RPMI8226 (cell line): ENCODE data around the gene FOXO3B.
A peak's percentile ranks its signal among the peaks of the same experiment; 100 is the strongest.
"Not testable (repeated sequence)": the region's sequence is repeated elsewhere in the genome, so short reads cannot be mapped to it uniquely, and the experiment has no call there.

Experiments used
- DNase-seq: peaks from one replicate; pipeline ENCODE4 v3.0.0-alpha.2; 2015

FOXO3B gene

GRCh38 chr17:18681767-18682571 is at the start of gene FOXO3B:
Gene FOXO3B, minus strand, starts transcription at chr17:18682314. Its CDS starts 663 bp downstream, at chr17:18681651.
- peak; percentile 63 for DNase-seq

GRCh38 chr17:18723509-18723908 is 41.4 kb upstream of the FOXO3B start:
- DNase-seq, result not testable (repeated sequence)

DNA sequence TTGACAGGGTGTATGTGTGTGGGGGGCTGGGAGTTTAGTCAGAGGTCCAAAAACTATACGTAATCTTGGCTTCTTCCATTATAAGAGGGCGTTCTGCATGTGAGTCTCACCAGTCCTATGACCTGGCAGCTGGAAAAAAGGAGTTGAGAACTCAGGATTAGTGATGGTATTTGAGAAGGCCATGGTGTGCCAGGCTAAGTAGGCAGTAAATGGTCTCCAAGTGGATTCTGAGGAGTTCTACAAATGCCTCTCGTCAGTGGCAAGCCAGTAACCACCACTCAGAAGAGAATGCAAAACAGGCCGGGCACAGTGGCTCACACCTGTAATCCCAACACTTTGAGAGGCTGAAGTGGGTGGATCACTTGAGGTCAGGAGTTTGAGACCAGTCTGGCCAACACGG is 40.5 kb upstream of the FOXO3B start:
- not testable (repeated sequence) for DNase-seq

GRCh38 chr17:18721775-18722547 is 39.8 kb upstream of the FOXO3B start:
- DNase-seq, result not testable (repeated sequence)

DNA sequence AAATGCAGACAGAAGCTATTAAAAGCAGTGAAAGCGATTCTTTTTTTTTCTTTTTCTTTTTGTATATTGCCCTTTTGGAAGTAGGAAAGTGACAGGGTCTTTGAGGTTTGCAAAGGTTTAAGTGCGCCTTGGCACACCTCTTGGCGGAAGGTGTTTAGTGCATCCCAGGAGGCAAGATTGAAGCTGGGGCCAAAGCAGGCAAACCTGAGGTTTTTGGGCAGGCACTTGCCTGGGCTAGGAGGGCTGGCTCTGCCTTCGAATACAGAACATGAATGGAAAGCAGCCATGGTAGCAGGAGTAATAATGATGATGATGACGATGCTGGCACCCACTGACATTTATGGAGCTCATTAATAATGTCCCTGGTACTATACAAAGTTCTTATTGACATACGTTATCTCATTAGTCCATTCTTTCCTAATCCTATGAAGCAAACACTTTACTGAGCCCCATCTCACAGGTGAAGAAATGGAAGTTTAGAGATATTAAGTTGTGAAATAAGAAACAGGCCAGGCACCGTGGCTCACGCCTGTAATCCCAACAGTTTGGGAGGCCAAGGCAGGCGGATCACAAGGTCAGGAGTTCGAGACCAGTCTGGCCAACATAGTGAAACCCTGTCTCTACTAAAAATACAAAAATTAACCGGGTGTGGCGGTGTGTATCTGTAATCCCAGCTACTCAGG is 37.5 kb upstream of the FOXO3B start:
- not testable (repeated sequence) for DNase-seq

DNA sequence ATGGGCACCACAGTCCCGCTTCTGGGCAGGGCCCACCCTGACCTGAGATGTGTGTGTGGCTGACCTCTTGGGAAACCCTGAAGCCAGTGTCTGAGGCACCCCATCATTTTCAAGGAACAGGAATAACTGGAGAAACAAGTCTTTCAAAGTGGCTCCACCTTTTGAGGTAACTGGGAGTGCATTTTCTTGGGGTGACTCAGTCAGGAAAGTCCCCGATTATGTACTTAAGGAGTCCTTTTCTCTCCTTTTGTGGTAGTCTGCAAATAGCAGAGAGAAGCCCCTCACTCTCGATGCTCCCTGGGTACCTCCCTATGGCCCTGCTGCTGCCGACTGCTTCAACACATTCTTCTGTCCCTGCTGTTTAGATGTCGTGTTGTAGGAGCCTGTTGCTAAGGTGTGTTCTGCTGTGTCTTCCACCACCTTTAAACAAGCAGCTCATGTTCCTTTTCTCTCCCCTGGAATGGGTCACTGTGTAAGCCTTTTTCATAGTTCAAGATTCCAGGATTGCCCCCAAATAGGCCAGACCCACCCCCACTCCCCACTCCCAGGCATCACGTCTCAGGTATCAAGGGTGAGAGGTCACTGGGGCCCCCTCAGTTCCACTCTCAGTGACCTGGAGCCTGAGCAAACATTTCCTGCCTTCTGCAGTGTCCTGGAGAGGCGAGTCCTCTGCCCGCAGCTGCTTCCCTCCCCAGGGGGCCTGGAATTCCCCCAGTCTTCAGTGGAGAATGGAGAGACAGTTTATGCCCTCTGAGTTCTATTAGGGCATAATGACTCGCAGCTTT is 36.7 kb upstream of the FOXO3B start:
- DNase-seq, result not testable (repeated sequence)

- DNase-seq, result peak; percentile 49
Measured at GRCh38 chr17:18712354-18712999, 30.4 kb upstream of the FOXO3B start.

GRCh38 chr17:18708215-18708614 is 26.1 kb upstream of the FOXO3B start:
- DNase-seq, result not testable (repeated sequence)

DNA sequence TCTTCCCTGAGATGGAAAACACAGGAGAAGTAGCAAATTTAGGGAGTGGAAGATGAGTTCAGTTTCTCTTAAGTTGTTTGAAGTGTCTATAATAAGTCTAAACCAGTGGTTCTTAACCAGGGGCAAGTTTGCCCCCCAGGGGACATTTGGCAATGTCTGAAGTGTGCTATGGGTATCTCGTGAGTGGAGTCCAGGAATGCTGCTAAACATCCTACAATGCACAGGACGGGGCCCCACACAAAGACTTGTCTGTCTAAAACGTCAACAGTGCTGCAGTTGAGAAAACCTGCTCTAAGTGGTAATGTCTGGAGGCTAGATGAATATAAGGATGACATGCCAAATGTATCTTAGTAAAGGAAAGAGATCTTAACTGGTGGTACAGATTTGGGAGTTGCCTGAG is 23.8 kb upstream of the FOXO3B start:
- not testable (repeated sequence) for DNase-seq

DNA sequence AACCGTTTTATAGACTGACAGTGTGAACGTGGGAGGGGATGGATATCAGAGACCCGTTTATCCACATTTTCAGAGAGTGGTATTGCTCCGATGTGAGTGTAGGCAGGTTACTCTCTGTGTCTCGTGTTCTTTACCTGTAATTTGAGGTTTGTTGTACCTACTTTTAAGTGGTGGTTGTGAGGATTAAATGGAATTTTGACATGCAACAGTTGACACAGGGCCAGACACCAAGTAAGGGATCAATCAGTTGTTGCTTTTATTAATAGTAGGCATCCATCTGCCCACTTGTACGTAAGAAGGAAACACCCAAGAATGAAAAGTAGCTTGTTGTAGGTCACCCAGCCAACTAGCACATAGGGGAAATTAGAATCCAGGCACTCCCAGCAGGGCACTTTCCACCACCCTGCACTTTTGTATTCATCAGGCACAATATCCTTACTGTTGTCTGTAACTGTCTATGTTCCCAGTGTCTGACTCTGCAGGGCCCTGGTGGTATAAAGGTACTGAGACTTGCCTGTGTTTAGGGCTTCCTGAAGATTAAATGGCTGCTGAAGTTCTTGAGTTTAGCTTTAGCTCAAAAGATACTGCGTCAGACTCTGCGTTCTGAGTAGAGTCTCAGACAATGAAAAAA is 16.5 kb upstream of the FOXO3B start:
- not testable (repeated sequence) for DNase-seq

DNA sequence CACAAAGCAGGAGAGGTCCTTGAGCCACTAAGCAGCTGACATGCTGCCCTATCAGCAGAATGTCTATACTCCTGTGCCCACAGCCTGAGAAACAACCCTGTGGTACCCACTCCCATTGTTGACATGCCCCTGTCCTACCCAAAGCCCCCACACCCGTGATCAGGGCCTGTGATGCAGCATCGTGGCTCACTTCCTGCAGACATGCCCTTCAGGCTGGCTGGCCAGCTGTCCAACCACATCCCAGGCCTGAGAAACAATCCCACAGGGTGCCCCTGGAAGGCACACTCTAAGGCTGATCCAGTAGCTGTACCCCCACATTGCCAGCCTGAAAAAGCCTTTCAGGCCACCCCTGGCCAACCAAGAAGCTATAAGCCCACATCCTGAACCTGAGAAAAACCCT is 13.0 kb upstream of the FOXO3B start:
- not testable (repeated sequence) for DNase-seq

GRCh38 chr17:18682668-18683067 is 554 bp upstream of the FOXO3B start:
- DNase-seq, result not testable (repeated sequence)

DNA sequence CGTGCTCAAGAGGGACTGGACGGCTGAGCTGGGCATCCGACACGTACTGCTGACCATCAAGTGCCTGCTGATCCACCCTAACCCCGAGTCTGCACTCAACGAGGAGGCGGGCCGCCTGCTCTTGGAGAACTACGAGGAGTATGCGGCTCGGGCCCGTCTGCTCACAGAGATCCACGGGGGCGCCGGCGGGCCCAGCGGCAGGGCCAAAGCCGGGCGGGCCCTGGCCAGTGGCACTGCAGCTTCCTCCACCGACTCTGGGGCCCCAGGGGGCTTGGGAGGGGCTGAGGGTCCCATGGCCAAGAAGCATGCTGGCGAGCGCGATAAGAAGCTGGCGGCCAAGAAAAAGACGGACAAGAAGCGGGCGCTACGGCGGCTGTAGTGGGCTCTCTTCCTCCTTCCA is 4.7 kb downstream of the FOXO3B start:
- DNase-seq, result not testable (repeated sequence)

- DNase-seq, result not testable (repeated sequence)
Measured at GRCh38 chr17:18676928-18677327, 5.2 kb downstream of the FOXO3B start.

DNA sequence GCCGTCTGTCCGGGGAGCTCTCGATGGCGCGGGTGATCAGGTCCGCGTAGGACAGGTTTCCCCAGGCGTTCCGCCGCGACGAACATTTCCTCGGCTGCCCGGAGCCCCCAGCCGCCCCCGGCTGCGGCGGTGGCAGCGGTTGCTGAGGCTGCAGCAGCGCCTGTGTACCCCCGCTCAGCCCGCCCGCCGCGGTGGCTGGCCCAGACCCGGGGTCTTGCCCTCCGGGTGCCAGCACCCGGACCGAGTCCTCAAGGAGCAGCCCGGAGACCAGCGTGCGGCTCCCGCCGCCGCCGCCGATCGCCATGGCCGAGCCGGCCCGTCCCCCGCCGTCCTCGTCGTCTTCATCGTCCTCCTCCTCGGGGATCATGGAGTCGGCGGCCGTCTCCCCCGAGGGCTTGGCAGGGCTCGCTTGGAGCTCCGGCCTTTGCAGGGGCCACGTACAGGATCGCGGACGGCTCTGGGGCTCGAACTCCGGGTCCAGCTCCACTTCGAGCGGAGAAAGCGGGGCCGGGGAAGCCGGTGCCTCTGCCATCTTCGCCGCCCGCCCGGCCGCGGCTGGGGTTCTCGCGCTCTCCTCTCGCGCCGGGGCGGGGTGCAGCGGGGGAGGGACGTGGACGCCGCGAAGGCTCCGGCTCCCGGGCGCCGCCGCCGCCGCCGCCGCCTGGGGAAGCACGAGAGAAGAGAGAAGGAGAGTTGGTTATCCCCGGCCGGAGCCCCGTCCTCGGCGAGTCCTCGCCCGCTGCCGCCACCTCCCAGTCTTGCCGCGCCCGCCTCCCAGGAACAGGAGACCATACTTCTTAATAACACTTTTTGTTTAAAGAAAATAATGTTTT is 9.5 kb downstream of the FOXO3B start:
- DNase-seq, result not testable (repeated sequence)

GRCh38 chr17:18668625-18669024 is 13.5 kb downstream of the FOXO3B start:
- DNase-seq, result not testable (repeated sequence)

DNA sequence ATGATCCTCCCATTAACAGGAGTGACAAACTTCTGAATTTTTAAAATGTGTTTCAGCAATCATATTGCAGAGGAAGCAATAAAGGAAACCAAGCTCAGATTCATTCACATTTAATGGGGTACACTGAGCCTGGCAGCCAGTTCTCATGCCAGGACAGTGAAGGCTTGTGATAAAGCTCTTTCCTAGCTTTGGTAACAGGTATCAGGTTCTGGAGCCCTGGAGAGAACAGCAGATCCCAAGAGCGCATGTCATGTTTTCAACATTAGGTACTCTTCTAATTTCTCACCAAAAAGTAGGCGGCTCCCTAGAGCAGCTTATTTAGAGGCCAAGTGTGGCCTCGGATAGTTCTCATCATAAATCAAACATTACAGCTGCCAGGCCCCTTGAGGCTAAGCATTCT is 14.6 kb downstream of the FOXO3B start:
- DNase-seq, result not testable (repeated sequence)

DNA sequence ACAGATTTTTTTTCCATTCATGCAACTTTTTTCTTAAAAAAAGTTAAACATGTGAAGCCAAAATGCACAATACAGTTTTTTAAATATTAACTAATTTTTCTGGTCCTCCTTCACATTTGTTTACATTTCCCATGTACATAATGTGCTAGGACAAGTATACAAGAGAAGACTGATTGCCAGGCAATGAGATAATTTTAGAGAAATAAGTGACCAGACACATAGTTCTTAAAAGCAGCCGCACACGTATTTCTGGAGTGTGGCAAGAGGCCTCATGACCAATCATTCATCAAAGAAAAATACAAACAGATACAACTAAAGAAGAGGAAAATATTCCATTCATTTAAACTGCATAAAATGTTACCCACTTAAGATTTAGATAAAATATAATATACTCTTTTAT is 15.8 kb downstream of the FOXO3B start:
- DNase-seq, result not testable (repeated sequence)

- not testable (repeated sequence) for DNase-seq
Measured at GRCh38 chr17:18661924-18662624, 20.0 kb downstream of the FOXO3B start.

DNA sequence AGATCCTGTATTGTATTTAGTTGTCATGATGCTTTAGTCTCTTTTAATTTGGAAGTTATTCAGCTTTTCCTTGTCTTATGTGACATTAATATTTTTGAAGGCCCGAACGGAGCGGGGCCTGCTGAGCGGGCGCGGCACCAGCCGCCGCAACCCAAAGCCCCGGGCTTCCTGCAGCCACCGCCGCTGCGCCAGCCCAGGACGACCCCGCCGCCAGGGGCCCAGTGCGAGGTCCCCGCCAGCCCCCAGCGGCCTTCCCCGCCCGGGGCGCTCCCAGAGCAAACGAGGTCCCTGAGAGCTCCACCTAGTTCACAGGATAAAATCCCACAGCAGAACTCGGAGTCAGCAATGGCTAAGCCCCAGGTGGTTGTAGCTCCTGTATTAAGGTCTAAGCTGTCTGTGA is 32.0 kb downstream of the FOXO3B start:
- DNase-seq, result not testable (repeated sequence)
